ENCODE results near the gene GOLGA3. TPM values are rescaled to one million over a fixed set of nuclear protein-coding genes. Genes with fewer than 3 reads are reported as not detected.

Gene GOLGA3
- total RNA-seq, 1 donor from 2014 or later: 86.7 TPM

- Mint-ChIP-seq H3K27ac (ENCODE audit: unreplicated experiment) (no peak overlapping the region), H3K9me3 (ENCODE audit: unreplicated experiment) (no peaks in the 10 kb centered on the region), H3K4me3 (ENCODE audit: unreplicated experiment) (no peak overlapping the region), H3K4me1 (ENCODE audit: low read depth, unreplicated experiment) (no peaks in the 10 kb centered on the region), H3K27me3 (ENCODE audit: low read depth, unreplicated experiment) (no peaks in the 10 kb centered on the region), H3K36me3 (ENCODE audit: low read depth, unreplicated experiment) (peaks cover 27% of the 10 kb centered on the region)
- H3K9me3 ChIP-seq (ENCODE audit: insufficient read depth, low read depth, low read length): no peaks in the 10 kb centered on the region
- no peak overlapping the region for H3K27ac ChIP-seq (ENCODE audit: low read depth, low read length)
- DNase-seq (ENCODE audit: low read depth) (no peak), FAIRE-seq (no peak)
- H3K4me2 ChIP-seq (ENCODE audit: low read length): no peak overlapping the region
- H3K36me3 ChIP-seq (ENCODE audit: insufficient read depth, low read length): peaks cover 16% of the 10 kb centered on the region
- no peak overlapping the region for H2AFZ ChIP-seq (ENCODE audit: low read depth, low read length)
- no peaks in the 10 kb centered on the region for H3K4me1 ChIP-seq (ENCODE audit: insufficient read depth, low read length)
- peaks cover 3% of the 10 kb centered on the region for H3K79me2 ChIP-seq (ENCODE audit: insufficient read depth, low read length)
- no peak overlapping the region for H3K4me3 ChIP-seq (ENCODE audit: insufficient read depth, low read depth, low read length)
- no peak for TF ChIP-seq EZH2 (IDR thresholded peaks at IDR 0.05; ENCODE audit: insufficient read depth, low read length)
- TF ChIP-seq, protein P1, sequence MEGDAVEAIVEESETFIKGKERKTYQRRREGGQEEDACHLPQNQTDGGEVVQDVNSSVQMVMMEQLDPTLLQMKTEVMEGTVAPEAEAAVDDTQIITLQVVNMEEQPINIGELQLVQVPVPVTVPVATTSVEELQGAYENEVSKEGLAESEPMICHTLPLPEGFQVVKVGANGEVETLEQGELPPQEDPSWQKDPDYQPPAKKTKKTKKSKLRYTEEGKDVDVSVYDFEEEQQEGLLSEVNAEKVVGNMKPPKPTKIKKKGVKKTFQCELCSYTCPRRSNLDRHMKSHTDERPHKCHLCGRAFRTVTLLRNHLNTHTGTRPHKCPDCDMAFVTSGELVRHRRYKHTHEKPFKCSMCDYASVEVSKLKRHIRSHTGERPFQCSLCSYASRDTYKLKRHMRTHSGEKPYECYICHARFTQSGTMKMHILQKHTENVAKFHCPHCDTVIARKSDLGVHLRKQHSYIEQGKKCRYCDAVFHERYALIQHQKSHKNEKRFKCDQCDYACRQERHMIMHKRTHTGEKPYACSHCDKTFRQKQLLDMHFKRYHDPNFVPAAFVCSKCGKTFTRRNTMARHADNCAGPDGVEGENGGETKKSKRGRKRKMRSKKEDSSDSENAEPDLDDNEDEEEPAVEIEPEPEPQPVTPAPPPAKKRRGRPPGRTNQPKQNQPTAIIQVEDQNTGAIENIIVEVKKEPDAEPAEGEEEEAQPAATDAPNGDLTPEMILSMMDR (IDR thresholded peaks at IDR 0.05; ENCODE audit: insufficient read depth, low read depth, low read length): no peak
- H3K27me3 ChIP-seq (ENCODE audit: insufficient read depth, low read length): no peaks in the 10 kb centered on the region
- H4K20me1 ChIP-seq (ENCODE audit: insufficient read depth, low read length): peaks cover 19% of the 10 kb centered on the region
- no peak overlapping the region for H3K9ac ChIP-seq (ENCODE audit: low read length)
Measured at GRCh38 chr12:132839558-132840235, 11.0 kb upstream of the GOLGA3 start.

- H4K20me1 ChIP-seq (ENCODE audit: insufficient read depth, low read length): peaks cover 19% of the 10 kb centered on the region
- no peaks in the 10 kb centered on the region for H3K27me3 Mint-ChIP-seq (ENCODE audit: low read depth, unreplicated experiment)
- peaks cover 31% of the 10 kb centered on the region for H3K36me3 Mint-ChIP-seq (ENCODE audit: low read depth, unreplicated experiment)
- H3K4me3 ChIP-seq (ENCODE audit: insufficient read depth, low read depth, low read length): no peak overlapping the region
- H3K27ac Mint-ChIP-seq (ENCODE audit: unreplicated experiment): no peak overlapping the region
- no peaks in the 10 kb centered on the region for H3K27me3 ChIP-seq (ENCODE audit: insufficient read depth, low read length)
- DNase-seq (ENCODE audit: low read depth): no peak
- H3K4me3 Mint-ChIP-seq (ENCODE audit: unreplicated experiment): no peak overlapping the region
- no peak overlapping the region for H3K27ac ChIP-seq (ENCODE audit: low read depth, low read length)
- peaks cover 3% of the 10 kb centered on the region for H3K79me2 ChIP-seq (ENCODE audit: insufficient read depth, low read length)
- H3K9ac ChIP-seq (ENCODE audit: low read length): no peak overlapping the region
- no peaks in the 10 kb centered on the region for H3K9me3 Mint-ChIP-seq (ENCODE audit: unreplicated experiment)
- no peaks in the 10 kb centered on the region for H3K4me1 Mint-ChIP-seq (ENCODE audit: low read depth, unreplicated experiment)
- TF ChIP-seq EZH2 (IDR thresholded peaks at IDR 0.05; ENCODE audit: insufficient read depth, low read length): no peak
- TF ChIP-seq, protein P1 (IDR thresholded peaks at IDR 0.05; ENCODE audit: insufficient read depth, low read depth, low read length): no peak
- no peaks in the 10 kb centered on the region for H3K4me1 ChIP-seq (ENCODE audit: insufficient read depth, low read length)
- no peak overlapping the region for H3K4me2 ChIP-seq (ENCODE audit: low read length)
- no peak for FAIRE-seq
- peaks cover 12% of the 10 kb centered on the region for H3K36me3 ChIP-seq (ENCODE audit: insufficient read depth, low read length)
- no peaks in the 10 kb centered on the region for H3K9me3 ChIP-seq (ENCODE audit: insufficient read depth, low read depth, low read length)
- H2AFZ ChIP-seq (ENCODE audit: low read depth, low read length): no peak overlapping the region
Measured at GRCh38 chr12:132838410-132839080, 9.9 kb upstream of the GOLGA3 start.
